ENCODE measurements around the gene BBS5. TPM values are rescaled to one million over a fixed set of nuclear protein-coding genes. Genes with fewer than 3 reads are reported as not detected.
"Not testable (repeated sequence)": the region's sequence is repeated elsewhere in the genome, so short reads cannot be mapped to it uniquely, and the experiment has no call there.

Gene BBS5
- total RNA-seq, 1 donor from 2014 or later = 8.2 TPM

GRCh38 chr2:169448316-169448715, 31.0 kb upstream of the BBS5 start:
- Mint-ChIP-seq H3K4me3 (ENCODE audit: low read depth) (no peak overlapping the region), H3K27ac (no peak overlapping the region), H3K9me3 (ENCODE audit: low read depth) (no peaks in the 10 kb centered on the region), H3K4me1 (ENCODE audit: low read depth) (no peaks in the 10 kb centered on the region), H3K27me3 (no peaks in the 10 kb centered on the region), H3K36me3 (ENCODE audit: insufficient read depth) (no peaks in the 10 kb centered on the region)
- no peak for TF ChIP-seq CTCF (IDR thresholded peaks at IDR 0.05; ENCODE audit: unreplicated experiment)
- no peak for DNase-seq (ENCODE audit: low spot score, unreplicated experiment)

- H3K4me3 Mint-ChIP-seq (ENCODE audit: low read depth) = no peak overlapping the region
- H3K27ac Mint-ChIP-seq = no peak overlapping the region
- no peaks in the 10 kb centered on the region for H3K36me3 Mint-ChIP-seq (ENCODE audit: insufficient read depth)
- H3K9me3 Mint-ChIP-seq (ENCODE audit: low read depth) = peaks cover 5% of the 10 kb centered on the region
- no peaks in the 10 kb centered on the region for H3K4me1 Mint-ChIP-seq (ENCODE audit: low read depth)
- no peaks in the 10 kb centered on the region for H3K27me3 Mint-ChIP-seq
- no peak for DNase-seq (ENCODE audit: low spot score, unreplicated experiment)
- no peak for TF ChIP-seq CTCF (IDR thresholded peaks at IDR 0.05; ENCODE audit: unreplicated experiment)
Observed at GRCh38 chr2:169448865-169449264, 30.4 kb upstream of the BBS5 start.

GRCh38 chr2:169452080-169452479, 27.2 kb upstream of the BBS5 start:
- Mint-ChIP-seq H3K27ac (no peak overlapping the region), H3K36me3 (ENCODE audit: insufficient read depth) (no peaks in the 10 kb centered on the region), H3K9me3 (ENCODE audit: low read depth) (peaks cover 7% of the 10 kb centered on the region), H3K4me1 (ENCODE audit: low read depth) (no peaks in the 10 kb centered on the region), H3K27me3 (no peaks in the 10 kb centered on the region), H3K4me3 (ENCODE audit: low read depth) (no peak overlapping the region)
- no peak for DNase-seq (ENCODE audit: low spot score, unreplicated experiment)
- peak; percentile 68 for TF ChIP-seq CTCF (IDR thresholded peaks at IDR 0.05; ENCODE audit: unreplicated experiment)

GRCh38 chr2:169453044-169453443, 26.2 kb upstream of the BBS5 start:
- not testable (repeated sequence) for DNase-seq (ENCODE audit: low spot score, unreplicated experiment); H3K9me3 Mint-ChIP-seq (ENCODE audit: low read depth); H3K36me3 Mint-ChIP-seq (ENCODE audit: insufficient read depth); H3K4me3 Mint-ChIP-seq (ENCODE audit: low read depth); H3K27me3 Mint-ChIP-seq; H3K27ac Mint-ChIP-seq; H3K4me1 Mint-ChIP-seq (ENCODE audit: low read depth)

GRCh38 chr2:169461143-169461542, 18.2 kb upstream of the BBS5 start:
- Mint-ChIP-seq H3K9me3 (ENCODE audit: low read depth) (no peaks in the 10 kb centered on the region), H3K36me3 (ENCODE audit: insufficient read depth) (no peaks in the 10 kb centered on the region), H3K4me3 (ENCODE audit: low read depth) (no peak overlapping the region), H3K27me3 (no peaks in the 10 kb centered on the region), H3K4me1 (ENCODE audit: low read depth) (peaks cover 8% of the 10 kb centered on the region), H3K27ac (no peak overlapping the region)
- TF ChIP-seq CTCF (IDR thresholded peaks at IDR 0.05; ENCODE audit: unreplicated experiment) = no peak
- DNase-seq (ENCODE audit: low spot score, unreplicated experiment) = no peak

GRCh38 chr2:169462896-169463695, 16.2 kb upstream of the BBS5 start:
- H3K36me3 Mint-ChIP-seq (ENCODE audit: insufficient read depth) = no peaks in the 10 kb centered on the region
- peaks cover 8% of the 10 kb centered on the region for H3K4me1 Mint-ChIP-seq (ENCODE audit: low read depth)
- DNase-seq (ENCODE audit: low spot score, unreplicated experiment) = no peak
- H3K9me3 Mint-ChIP-seq (ENCODE audit: low read depth) = no peaks in the 10 kb centered on the region
- no peak overlapping the region for H3K27ac Mint-ChIP-seq
- TF ChIP-seq CTCF (IDR thresholded peaks at IDR 0.05; ENCODE audit: unreplicated experiment) = no peak
- no peak overlapping the region for H3K4me3 Mint-ChIP-seq (ENCODE audit: low read depth)
- H3K27me3 Mint-ChIP-seq = no peaks in the 10 kb centered on the region

All from progenitor cell of endocrine pancreas (in vitro differentiated cells).